ENCODE measurements around the gene TBX6.
A peak's percentile ranks its signal among the peaks of the same experiment; 100 is the strongest.
"Not testable (repeated sequence)": the region's sequence is repeated elsewhere in the genome, so short reads cannot be mapped to it uniquely, and the experiment has no call there.

The TBX6 gene, protein sequence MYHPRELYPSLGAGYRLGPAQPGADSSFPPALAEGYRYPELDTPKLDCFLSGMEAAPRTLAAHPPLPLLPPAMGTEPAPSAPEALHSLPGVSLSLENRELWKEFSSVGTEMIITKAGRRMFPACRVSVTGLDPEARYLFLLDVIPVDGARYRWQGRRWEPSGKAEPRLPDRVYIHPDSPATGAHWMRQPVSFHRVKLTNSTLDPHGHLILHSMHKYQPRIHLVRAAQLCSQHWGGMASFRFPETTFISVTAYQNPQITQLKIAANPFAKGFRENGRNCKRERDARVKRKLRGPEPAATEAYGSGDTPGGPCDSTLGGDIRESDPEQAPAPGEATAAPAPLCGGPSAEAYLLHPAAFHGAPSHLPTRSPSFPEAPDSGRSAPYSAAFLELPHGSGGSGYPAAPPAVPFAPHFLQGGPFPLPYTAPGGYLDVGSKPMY

DNA sequence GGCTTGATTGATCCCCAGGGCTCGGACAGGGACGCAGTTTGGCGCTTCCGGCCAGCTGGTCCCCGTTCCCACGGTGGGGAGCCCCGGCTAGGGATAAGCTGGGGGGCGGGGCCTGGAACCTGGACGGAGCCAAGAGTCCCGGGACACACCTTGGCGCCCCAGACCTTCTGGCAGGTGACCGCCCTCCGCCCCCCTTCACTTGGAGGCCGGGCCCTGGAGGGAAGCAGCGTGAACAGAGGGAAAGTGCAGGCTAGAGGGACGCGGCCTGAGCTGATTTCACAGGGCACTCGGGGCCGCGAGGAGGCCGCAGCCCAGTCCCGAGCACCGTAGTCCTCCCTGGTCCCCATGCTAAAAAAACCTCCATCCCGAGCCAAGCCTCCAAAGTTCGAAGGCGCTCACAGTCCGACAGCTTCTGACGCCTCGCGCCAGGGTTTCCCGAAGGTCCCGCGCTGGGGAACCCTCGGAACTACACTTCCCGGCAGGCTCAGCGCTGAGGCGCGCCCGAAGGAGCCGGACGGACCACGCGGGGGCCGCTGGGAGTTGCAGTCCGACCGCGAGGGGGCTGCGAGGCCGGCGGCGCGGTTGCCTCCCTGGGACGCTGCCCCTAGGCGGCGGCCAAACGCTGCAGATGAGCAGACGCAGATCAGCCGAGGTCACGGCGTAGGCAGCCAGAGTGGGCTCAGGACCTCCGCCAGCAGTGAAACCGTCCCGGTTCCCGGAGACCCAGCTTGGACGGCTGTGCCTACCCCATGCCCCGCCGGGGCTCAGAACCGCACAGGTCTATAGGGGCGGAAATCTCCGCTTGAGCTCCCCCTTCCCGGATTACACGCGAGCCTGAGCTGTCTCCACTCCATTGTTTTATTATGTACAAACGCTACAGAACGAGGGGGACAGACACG is at the start of gene TBX6:
Gene TBX6, minus strand, starts transcription at position 451 of the 899 bp plus-strand sequence. CDS start 731 bp downstream, outside the sequence.
- DNase-seq, result peak; percentile 44 to 95 (median 86)

DNA sequence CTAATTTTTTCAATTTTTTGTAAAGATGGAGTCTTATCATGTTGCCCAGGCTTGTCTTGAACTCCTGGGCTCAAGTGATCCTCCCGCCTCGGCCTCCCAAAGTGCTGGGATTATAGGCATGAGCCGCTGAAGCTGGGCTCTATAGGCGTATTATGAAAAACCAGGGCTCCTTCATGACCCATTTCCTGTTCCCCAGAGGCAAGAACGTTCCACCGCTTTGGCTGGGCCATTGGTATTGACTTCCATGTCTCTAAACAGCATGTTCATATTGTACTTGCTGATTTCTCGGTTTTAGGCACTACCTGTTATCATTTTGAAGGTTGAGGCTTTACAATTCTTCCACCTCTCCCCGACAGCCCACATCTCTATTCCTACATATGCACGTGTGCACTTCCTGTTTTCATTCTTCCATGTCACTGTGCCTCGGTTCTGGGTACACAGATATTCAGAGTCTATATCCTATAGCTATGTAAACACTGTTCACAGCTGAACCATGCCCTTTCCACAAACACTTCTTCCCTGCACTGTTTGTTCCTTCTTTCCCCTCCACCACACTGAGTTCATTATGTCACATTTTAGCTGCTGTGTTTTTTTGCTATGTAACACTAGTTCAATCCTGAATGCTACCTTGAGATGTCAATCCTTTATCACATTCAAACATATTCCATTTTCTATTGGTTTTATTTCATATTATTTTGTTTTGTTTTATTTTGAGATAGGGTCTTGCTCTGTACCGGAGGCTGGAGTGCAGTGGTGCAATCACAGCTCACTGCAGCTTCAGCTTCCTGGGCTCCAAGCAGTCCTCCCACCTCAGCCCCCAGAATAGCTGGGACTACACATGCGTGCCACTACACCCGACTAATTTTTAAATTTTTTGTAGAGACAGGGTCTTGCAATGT is 48.1 kb upstream of the TBX6 start:
- no peak for DNase-seq

DNA sequence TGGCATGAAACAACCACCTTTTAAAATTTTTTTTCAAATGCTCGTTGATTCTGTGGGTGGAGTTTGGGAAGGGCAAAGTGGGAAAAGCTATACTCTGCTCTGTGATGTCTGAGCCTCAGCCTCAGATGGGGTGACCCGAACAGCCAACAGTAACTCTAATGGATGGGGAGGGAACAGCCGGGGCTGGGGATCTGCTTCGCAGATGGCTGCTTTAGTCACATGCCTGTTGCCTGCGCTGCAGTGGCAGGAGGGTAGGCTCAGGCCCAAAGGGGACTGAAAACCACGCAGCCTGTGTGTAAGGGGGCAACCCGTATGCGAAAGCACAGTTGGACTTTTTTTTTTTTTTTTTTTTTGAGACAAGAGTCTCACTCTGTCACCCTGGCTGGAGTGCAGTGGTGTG is 46.2 kb upstream of the TBX6 start:
- DNase-seq, result peak in 8 of 51 donors; percentile 3 to 28 (median 6)

DNA sequence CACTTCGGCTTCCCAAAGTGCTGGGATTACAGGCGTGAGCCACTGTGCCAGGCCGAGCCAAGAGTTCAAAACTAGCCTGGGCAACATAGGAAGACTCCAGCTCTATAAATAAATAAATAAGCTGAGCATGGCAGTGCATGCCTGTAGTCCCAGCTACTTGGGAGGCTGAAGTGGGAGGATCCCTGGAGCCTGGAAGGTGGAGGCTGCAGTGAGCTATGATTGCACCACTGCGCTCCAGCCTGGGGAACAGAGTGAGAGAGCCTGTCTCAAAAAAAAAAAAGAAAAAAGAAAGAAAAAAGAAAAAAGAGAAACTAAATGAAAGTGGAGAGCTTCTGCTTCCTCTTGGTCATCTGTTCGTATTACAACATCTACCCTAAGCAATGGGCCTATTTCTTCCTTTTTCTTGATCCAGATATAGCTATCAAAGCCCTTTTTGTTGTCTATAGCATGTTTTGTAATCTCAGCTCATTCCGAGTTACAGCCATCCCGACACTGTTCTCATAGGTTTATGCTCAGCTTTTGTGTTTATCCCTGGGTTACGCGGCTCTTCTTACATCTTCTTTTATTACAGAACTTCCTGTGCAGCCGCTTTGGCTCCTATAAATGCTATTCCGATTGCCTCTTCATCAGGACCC is 45.4 kb upstream of the TBX6 start:
- DNase-seq, result no peak

DNA sequence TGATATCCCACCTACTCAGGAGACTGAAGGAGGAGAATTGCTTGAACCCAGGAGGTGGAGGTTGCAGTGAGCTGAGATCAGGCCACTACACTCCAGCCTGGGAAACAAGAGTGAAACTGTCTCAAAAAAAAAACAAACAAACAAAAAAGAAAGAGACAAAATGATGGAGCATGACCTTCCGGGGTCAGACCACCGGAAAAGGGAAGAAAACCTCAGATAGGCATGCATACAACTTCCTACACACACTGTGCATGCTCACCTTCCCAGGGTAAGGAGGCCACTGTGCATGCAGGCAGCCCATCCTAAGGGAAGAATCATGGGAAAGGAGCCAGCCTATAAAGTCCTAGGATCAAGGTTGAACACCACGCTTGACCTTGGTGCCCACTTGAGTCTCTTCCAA is 40.9 kb upstream of the TBX6 start:
- DNase-seq, result no peak

DNA sequence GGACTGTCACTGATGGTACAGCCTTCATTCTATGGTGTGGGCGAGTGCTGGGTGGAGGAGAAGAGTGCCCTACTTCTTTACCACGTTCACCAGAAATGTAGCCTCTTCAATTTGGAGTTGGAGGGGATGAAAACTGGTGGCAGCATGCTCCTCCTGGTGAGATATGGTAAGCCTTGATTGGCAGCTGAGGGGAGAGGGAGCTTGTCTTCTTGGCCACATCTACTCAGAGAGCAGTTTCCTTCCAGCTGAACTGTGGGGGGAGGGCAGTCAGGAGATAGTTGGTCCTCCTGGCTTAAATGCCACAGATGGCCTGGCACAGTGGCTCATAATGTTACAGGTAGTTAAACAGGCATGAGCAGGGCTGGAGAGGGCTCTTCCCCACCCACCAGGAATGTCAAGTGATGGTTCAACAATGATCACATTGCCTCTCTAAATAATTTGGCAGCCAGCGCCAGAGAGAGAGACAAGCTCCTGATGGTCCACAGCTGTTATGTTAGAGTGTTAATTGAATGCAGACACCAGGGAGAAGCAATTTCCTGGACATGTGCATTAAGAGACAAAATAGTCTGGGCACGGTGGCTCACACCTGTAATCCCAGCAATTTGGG is 40.2 kb upstream of the TBX6 start:
- DNase-seq, result no peak

DNA sequence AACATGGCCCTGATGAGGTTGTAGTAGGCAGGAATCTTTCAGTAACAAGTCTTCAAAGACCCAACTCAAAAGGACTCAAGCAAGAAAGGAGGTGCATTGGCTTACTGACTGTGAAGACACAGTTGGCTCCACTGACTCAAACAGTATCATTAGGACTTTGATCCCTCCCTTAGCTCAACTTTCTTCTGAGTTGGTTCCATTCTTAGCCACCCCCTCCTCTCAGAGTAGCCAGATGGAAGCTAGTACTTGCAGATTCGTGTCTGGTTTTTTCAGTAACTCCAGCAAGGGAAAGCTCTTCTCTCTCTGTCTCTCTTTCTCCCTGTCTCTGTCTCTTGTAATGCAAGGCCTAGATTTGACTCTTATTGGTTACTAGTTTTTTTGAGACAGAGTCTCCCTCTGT is 36.3 kb upstream of the TBX6 start:
- no peak for DNase-seq

DNA sequence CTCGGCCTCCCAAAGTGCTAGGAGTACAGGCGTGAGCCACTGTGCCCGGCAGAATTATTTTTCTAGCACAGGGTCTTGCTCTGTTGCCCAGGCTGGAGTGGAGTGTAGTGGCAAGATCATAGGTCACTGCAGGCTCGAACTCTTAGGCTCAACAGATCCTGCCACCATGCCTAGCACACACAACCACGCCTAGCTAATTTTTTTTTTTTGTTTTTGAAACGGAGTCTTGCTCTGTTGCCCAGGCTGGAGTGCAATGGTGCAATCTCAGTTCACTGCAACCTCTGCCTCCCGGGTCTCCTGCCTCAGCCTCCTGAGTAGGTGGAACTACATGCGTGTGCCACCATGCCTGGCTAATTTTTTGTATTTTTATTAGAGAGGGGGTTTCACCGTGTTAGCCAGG is 34.0 kb upstream of the TBX6 start:
- DNase-seq, result not testable (repeated sequence)

DNA sequence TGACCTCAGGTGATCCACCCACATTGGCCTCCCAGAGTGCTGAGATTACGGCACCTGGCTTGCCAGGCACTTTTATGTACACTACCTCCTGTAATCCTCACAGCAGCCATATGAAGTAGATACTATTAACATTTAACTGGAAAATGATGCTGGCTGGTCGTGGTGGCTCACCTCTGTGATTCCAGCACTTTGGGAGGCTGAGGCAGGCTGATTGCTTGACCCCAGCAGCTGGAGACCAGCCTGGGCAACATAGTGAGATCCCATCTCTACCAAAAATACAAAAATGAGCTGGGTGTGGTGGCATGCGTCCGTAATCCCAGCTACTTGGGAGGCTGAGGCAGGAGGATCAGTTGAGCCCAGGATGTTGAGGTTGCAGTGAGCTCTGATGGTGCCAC is 33.3 kb upstream of the TBX6 start:
- DNase-seq, result no peak

DNA sequence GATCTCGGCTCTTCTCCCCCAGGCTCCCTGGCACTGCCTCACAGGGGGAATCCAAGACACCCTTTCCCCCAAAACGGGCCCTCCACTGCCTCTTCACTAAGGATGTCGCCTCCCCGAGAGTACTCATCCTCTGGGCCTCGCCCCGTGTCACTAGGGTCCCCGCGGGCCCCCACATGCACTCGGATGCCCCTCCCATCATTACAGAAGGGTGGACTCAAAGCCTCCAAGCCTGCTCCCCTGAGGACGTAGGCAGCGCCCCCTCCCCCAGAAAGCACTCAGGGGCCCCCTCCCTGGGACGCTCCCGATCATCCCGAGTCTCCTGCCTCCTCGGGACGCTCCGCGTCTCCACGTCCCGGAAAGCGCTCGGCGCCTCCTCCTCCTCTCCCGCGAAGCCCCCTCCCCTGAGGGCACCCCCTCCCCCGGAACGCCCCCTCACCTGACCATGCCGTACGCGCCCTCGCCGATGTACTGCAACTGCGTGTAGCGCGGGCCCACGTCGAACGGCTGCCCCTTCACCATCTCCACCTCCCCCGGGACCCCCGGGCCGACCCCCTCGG is 31.0 kb upstream of the TBX6 start:
- peak in 12 of 51 donors; percentile 36 to 78 (median 60) for DNase-seq

DNA sequence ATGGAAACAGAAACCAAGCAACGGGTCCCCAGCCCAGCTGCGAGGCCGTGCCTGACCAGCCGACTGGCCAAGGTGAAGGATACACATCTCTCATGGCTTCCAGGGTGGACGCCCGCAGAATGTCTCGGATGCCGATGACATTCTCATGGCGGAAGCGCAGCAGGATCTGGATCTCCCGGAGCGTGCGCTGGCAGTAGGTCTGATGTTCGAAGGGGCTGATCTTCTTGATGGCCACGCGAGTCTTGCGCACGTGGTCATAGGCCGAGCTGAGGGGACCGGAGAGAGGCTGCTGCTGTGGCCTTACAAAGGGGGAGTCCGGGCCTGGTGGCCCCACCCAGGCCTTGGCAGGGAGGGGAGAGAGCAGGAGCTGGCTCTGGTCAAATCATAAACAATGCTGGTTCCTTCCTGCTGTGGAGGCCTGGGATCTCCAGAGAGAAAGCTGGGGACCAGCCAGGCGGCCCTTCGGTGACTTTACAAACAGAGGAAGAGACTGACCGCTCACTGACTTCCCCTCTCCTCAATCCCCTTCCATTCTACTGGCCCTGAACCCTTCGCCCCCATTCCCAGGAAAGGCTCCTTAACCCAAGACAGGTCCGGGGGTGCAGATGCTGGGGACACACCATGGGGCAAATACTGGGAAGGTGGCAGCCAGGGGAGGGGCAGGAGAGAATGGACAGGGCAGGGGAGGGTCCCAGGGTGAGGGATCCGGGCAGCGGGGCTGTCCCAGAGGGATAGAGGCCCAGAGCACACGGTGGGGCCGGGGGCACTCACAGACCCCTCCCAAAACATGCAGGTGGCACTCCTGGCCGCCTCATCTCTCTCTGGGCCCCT is 30.2 kb upstream of the TBX6 start:
- peak in 17 of 51 donors; percentile 2 to 23 (median 12) for DNase-seq

DNA sequence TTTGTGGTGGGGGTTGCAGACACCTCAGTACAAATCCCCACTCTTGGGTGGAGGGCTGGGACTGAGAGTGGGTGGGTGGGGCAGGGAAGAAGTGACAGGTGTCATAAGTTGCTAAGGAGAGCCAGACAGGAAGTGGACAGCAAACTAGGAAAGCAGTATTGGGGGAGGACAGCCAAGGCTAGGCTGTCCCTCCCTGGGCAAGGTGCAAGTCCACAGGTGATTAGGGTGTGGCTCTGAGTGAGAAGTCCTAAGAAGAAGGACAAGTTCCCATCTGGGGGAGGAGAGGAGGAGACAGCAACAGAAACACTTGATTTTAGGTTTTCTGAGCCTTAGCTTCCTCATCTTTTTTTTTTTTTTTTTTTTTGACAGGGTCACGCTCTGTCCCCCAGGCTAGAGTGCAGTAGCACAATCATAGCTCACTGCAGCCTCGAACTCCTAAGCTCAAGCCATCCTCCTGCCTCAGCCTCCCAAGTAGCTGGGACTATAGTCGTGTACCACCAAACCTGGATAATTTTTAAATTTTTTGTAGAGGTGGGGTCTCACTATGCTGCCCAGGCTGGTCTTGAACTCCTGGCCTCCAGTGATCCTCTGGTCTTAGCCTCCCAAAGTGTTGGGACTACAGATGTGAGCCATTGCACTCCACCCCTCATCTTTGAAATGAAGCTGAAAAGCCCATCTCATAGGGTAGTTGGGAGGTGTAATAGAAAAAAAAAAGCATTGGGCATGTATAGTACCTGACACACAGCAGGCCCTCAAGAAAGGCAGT is 28.8 kb upstream of the TBX6 start:
- no peak for DNase-seq

DNA sequence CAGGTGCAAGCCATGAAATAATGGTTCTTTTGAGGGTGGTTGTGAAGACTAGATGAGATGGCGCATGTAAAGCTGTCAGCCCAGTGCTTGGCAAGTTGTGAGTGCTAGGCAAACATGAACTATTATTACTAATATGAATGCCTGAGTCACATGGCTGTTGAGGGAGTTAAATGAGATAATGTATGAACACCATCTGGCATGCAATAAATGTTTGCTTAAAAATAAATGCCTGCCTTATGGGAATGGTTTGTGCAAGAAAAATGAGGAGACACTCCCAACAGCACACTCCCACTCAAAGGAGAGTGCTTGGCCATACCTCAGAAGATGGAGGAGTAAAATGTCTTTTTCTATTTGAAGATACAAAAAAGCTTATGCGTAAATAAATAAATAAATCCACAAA is 27.7 kb upstream of the TBX6 start:
- DNase-seq, result no peak

DNA sequence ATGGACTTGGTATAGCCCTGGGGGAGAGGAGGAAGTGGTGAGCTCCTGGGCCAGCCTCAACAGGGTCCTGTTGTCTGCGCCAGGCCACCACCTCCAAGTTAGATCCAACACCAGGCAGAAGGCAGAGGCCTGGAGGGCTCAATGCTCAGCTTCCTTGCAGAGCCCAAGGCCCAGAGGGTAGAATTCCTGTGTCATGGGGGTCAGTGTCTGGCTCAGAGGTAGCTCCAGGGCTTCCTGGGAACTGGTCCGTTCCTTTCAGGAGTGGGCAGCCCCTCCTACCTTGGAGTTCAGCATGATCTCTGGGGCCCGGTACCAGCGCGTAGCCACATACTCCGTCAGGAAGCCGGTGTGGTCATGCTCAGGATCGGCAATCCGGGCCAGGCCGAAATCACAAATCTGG is 26.0 kb upstream of the TBX6 start:
- DNase-seq, result no peak

DNA sequence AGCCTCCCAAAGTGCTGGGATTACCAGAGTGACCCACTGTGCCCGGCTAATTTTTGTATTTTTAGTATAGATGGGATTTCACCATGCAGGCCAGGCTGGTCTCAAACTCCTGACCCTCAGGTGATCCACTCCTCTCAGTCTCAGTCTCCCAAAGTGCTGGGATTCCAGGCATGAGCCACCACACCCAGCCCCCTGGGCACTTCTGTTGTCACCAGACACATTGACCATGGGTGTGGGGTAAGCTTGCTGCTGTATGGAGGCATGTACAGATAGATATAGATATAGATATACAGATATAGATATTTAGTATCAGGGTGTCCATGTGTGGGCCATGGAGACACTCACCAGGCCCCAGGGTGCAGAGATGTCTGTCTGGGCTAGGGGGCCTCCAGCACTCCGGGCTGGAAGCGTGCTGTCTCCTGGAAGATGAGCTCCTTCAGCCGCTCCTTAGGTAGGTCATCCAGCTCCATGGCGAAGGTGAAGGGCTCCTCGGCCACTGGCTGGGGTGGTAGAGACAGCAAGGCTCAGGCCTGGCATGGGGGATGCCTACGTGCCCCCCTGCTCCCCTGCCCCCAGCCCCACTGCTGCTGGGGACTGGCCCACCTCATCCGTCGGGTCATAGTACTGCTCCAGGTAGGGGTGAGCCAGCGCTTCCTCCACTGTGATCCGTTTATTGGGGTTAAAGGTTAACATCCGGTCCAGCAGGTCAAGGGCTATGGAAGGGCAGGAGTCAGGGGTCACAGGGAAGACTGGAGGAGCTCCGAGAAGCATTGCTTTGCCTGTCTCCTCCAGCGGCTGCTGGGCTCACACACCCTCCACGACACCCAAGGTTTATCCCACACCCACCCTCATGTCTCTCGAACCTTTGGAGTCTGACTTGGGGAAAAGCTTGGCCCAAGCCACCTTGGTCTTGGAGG is 24.8 kb upstream of the TBX6 start:
- no peak for DNase-seq

DNA sequence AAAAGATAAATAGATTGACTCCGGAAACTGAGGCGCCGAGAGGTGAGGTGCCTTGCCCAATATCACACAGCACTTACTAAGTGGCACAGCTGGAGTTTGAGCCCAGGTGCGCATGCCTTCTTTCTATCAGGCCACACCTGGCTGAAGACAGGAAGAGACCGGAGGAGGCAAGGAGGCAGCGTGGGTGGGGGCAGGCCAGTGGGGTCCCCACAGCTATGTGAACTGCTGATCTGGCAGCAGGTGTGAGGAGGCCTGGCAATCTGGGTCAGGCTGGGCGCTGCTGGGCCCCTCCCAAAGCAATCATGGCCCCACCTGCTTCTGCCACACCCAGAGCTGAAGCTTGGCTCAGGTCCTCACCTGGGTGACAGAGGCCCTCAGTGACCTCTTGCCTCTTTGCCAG is 23.5 kb upstream of the TBX6 start:
- no peak for DNase-seq

DNA sequence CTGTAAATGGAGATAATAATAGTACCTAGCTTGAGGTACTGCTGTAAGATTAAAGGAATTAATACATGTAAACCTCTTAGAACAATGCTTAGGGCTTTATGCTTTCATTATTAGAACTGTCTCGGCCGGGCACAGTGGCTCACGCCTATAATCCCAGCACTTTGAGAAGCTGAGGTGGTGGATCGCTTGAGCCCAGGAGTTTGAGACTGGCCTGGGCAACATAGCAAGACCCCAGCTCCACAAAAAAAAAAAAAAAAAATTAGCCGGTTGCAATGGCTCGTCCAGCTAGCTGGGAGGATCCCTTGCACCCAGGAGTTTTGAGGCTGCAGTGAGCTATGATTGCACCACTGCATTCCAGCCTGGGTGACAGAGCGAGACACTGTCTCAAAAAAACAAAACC is 23.1 kb upstream of the TBX6 start:
- not testable (repeated sequence) for DNase-seq
